Keratinocyte (primary cell): ENCODE results near the gene RUNX1. TPM values are rescaled to one million over a fixed set of nuclear protein-coding genes. Genes with fewer than 3 reads are reported as not detected.

Source experiments
- DNase-seq: peaks from one replicate; pipeline ENCODE4 v3.0.0-alpha.2; 2011; ENCODE audit warnings: low read depth, missing footprints, low spot score
- FAIRE-seq: peaks from 2 replicates; lab custom pipeline; 2011; peaks lifted over from hg19 to GRCh38; lab: Jason Lieb, UNC
- H2AFZ ChIP-seq: 2 replicates; pipeline ENCODE4 v1.6.0; 2012; ENCODE audit warnings: low read length, control low read depth, inconsistent platforms; ENCODE audit not compliant: control insufficient read depth
- H3K27ac ChIP-seq: 2 replicates; pipeline ENCODE4 v1.5.1; 2011; ENCODE audit warnings: low read length; ENCODE audit not compliant: control insufficient read depth, insufficient read depth
- H3K27me3 ChIP-seq: 3 replicates; pipeline ENCODE4 v1.6.0; 2011; ENCODE audit warnings: low read length; ENCODE audit not compliant: control insufficient read depth, insufficient read depth; ENCODE audit errors: extremely low read depth
- H3K36me3 ChIP-seq, 2 experiments: 2 replicates in 1 of 2; 3 replicates in 1 of 2; pipeline ENCODE4 v1.5.1; 2011; ENCODE audit warnings: low read length in 2 of 2, mild to moderate bottlenecking in 1 of 2; ENCODE audit not compliant: control insufficient read depth in 2 of 2, insufficient read depth in 2 of 2; ENCODE audit errors: extremely low read depth in 1 of 2
- H3K4me1 ChIP-seq: 3 replicates; pipeline ENCODE4 v1.5.1; 2011; ENCODE audit warnings: low read length; ENCODE audit not compliant: control insufficient read depth, insufficient read depth; ENCODE audit errors: extremely low read depth
- H3K4me2 ChIP-seq: 3 replicates; pipeline ENCODE4 v1.6.0; 2011; ENCODE audit warnings: low read depth, low read length; ENCODE audit not compliant: control insufficient read depth, insufficient read depth; ENCODE audit errors: extremely low read depth
- H3K4me3 ChIP-seq, 3 experiments: fragments of 200-600 bp in 1 of 3; sonication (generic) in 1 of 3; 2 replicates in 2 of 3; 3 replicates in 1 of 3; pipeline ENCODE4 v1.5.1; 2011 to 2016; ENCODE audit warnings: low read length in 3 of 3, mild to moderate bottlenecking in 3 of 3, control low read depth in 2 of 3, inconsistent platforms in 1 of 3, low read depth in 1 of 3, mixed read lengths in 1 of 3, mixed run types in 1 of 3, moderate library complexity in 1 of 3; ENCODE audit not compliant: control insufficient read depth in 2 of 3, insufficient read depth in 2 of 3; ENCODE audit errors: extremely low read depth in 1 of 3
- H3K79me2 ChIP-seq: 2 replicates; pipeline ENCODE4 v1.6.0; 2012; ENCODE audit warnings: low read length; ENCODE audit not compliant: control insufficient read depth, insufficient read depth
- H3K9ac ChIP-seq: 3 replicates; pipeline ENCODE4 v1.6.0; 2011; ENCODE audit warnings: low read length; ENCODE audit not compliant: control insufficient read depth, insufficient read depth; ENCODE audit errors: extremely low read depth
- H3K9me1 ChIP-seq: 3 replicates; pipeline ENCODE4 v1.6.0; 2011; ENCODE audit warnings: low read length; ENCODE audit not compliant: control insufficient read depth, insufficient read depth; ENCODE audit errors: extremely low read depth
- H3K9me3 ChIP-seq: 2 replicates; pipeline ENCODE4 v1.5.1; 2012; ENCODE audit warnings: low read depth, low read length; ENCODE audit not compliant: control insufficient read depth
- H4K20me1 ChIP-seq: 3 replicates; pipeline ENCODE4 v1.6.0; 2011; ENCODE audit warnings: low read length; ENCODE audit not compliant: control insufficient read depth, insufficient read depth; ENCODE audit errors: extremely low read depth
- CTCF ChIP-seq, 3 experiments: IDR thresholded peaks in 1 of 3; conservative IDR thresholded peaks in 1 of 3; optimal IDR thresholded peaks in 1 of 3; 2 replicates in 2 of 3; 3 replicates in 1 of 3; pipeline versions ENCODE3 to v1.5.1; 2011; ENCODE audit warnings: low read length in 3 of 3, mild to moderate bottlenecking in 3 of 3, moderate library complexity in 2 of 3, control low read depth in 1 of 3, inconsistent platforms in 1 of 3; ENCODE audit not compliant: insufficient read depth in 2 of 3; ENCODE audit errors: extremely low read depth in 1 of 3
- EZH2 ChIP-seq: IDR thresholded peaks from one replicate; pipeline ENCODE4 v1.6.1; 2012; ENCODE audit warnings: inconsistent platforms, mild to moderate bottlenecking, low read length, moderate library complexity
- dilution Hi-C: fragments of 300-500 bp; cut with MboI; formaldehyde crosslinking; loops from one replicate; pipeline ENCODE4 v1.7.0; 2020; ENCODE audit warnings: low sequenced_read_pairs; ENCODE audit not compliant: extremely low pct_ligation_motif_present
- polyA plus RNA-seq, 5 experiments: library from polyadenylated mRNA; depleted of rRNA in 3 of 5; stranded (reverse) in 3 of 5; stranded (forward) in 1 of 5; unstranded in 1 of 5; fragments of >200 nt; gene quantifications; 1 replicate in 1 of 5; 2 replicates in 3 of 5; 3 replicates in 1 of 5; pipeline versions ENCODE4 v1.2.1 to v1.2.3, GENCODE V29; 2011 to 2012; ENCODE audit warnings: missing spikeins in 2 of 5, low read depth in 1 of 5, low replicate concordance in 1 of 5

The RUNX1 gene
- polyA plus RNA-seq, 1 donor (not counting 4 experiments of a cell fraction or from before 2014, with no cell fraction given): 44.9 TPM

GRCh38 chr21:34802180-34802899 is 246.8 kb downstream of the RUNX1 start:
- Histone ChIP-seq H3K27ac (peak overlapping the region; percentile 86), H3K79me2 (peaks cover 48% of the 10 kb centered on the region), H3K4me1 (peaks cover 76% of the 10 kb centered on the region), H3K9me1 (peaks cover 5% of the 10 kb centered on the region), H2AFZ (no peak overlapping the region), H3K27me3 (no peaks in the 10 kb centered on the region), H3K9me3 (no peaks in the 10 kb centered on the region), H4K20me1 (no peaks in the 10 kb centered on the region), H3K36me3 (peaks cover 6 to 47% of the 10 kb centered on the region in 2 experiments), H3K4me2 (peak overlapping the region; percentile 42), H3K9ac (peak overlapping the region; percentile 51), H3K4me3 (no peak overlapping the region)
- TF ChIP-seq CTCF (optimal IDR thresholded peaks at IDR 0.05 in 1 of 3, IDR thresholded peaks at IDR 0.05 in 1 of 3, conservative IDR thresholded peaks at IDR 0.05 in 1 of 3; ENCODE audit: extremely low read depth in 1 of 3, insufficient read depth in 2 of 3, low read length in 3 of 3) (no peak), EZH2 (no peak)
- FAIRE-seq: peak; percentile 92
- no peak for DNase-seq
- dilution Hi-C loops: no loop called here

GRCh38 chr21:34801519-34802132 is 247.5 kb downstream of the RUNX1 start:
- Histone ChIP-seq H4K20me1 (no peaks in the 10 kb centered on the region), H2AFZ (no peak overlapping the region), H3K9me1 (peaks cover 5% of the 10 kb centered on the region), H3K4me1 (peaks cover 78% of the 10 kb centered on the region), H3K79me2 (peaks cover 42% of the 10 kb centered on the region), H3K36me3 (peaks cover 6 to 48% of the 10 kb centered on the region in 2 experiments), H3K4me3 (no peak overlapping the region), H3K9ac (peak overlapping the region; percentile 51), H3K9me3 (no peaks in the 10 kb centered on the region), H3K27ac (peak overlapping the region; percentile 86), H3K4me2 (peak overlapping the region; percentile 42), H3K27me3 (no peaks in the 10 kb centered on the region)
- TF ChIP-seq CTCF (optimal IDR thresholded peaks at IDR 0.05 in 1 of 3, IDR thresholded peaks at IDR 0.05 in 1 of 3, conservative IDR thresholded peaks at IDR 0.05 in 1 of 3; ENCODE audit: extremely low read depth in 1 of 3, insufficient read depth in 2 of 3, low read length in 3 of 3): peak in 2 of 3 experiments; percentile 27
- TF ChIP-seq EZH2: no peak
- DNase-seq (no peak), FAIRE-seq (peak; percentile 41)
- dilution Hi-C loops: no loop called here
